Measurements from ENCODE around the gene PACS2.

GRCh38 chr14:105335735-105336476 lies 21.4 kb downstream of the PACS2 start:
- TF ChIP-seq CTCF (IDR thresholded peaks at IDR 0.05; ENCODE audit: poor library complexity) = no peak
- TF ChIP-seq EZH2 (IDR thresholded peaks at IDR 0.05; ENCODE audit: borderline replicate concordance) = no peak
- TF ChIP-seq EZH2phosphoT487 (IDR thresholded peaks at IDR 0.05; ENCODE audit: low read depth, severe bottlenecking, unreplicated experiment) = no peak
